AG20443 (cell line): Measurements from ENCODE around the gene RTN4RL1.

Source experiments
- DNase-seq: peaks from one replicate; pipeline ENCODE4 v3.0.0; 2012; ENCODE audit warnings: low spot score, mixed read lengths

RTN4RL1 gene

DNA sequence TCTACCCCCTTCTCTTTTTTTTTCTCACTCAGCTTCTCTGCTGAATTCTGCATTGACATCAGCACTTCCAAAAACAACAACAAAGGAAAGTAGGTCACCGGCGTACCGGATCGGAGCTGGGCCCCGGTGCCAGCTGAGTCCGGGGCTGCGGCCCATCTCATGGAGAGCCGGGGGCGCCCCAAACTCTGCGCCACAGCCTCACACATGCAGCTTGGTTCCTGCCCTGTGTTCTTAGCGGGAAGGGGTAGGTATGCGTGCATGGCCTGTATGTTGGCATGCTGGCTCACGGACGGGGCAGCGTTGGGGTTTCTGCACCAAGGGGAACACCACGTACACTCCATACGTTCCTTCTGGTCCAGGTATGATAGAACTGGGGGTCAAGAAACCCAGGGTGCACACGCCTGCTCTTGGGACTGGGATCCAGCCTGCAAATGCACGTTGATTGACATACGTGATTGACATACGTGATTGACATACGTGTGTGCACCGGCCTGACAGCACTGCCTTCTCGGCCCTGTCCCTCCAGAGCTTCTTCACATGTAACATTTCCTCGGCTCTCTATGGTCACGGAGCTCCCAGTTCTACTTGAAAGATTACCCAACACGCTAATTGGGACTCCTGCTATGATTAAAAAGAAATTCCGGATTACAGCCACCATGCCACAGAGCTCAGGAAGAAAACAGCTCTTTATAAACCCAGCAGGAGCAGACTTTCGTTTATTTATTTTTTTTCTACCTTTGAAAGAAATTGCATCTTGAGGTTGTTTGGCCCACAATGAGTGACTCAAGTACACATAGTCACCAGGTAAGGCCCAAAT lies 106.6 kb downstream of the RTN4RL1 start:
- DNase-seq = no peak

GRCh38 chr17:1916963-1917715 lies 108.0 kb downstream of the RTN4RL1 start:
- no peak for DNase-seq

DNA sequence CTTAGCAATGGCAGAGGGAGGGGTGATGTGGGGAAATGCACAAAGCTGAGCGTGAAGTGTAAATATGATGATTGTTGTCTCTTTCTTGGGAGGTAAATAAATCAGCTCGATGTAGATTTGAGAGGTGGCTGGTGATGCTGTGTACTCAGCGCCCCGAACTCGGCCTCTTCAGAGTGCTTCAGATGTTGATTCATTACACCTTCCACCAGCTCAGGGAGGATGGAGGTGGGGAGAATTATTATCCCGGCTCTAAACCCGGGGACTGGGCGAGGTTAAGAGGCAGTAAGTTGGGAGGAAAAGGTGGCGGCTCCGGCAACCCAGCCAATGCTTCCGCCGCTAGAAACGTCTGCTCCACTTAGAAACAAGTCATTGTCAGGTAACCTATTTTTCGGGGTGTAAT lies 108.8 kb downstream of the RTN4RL1 start:
- no peak for DNase-seq

DNA sequence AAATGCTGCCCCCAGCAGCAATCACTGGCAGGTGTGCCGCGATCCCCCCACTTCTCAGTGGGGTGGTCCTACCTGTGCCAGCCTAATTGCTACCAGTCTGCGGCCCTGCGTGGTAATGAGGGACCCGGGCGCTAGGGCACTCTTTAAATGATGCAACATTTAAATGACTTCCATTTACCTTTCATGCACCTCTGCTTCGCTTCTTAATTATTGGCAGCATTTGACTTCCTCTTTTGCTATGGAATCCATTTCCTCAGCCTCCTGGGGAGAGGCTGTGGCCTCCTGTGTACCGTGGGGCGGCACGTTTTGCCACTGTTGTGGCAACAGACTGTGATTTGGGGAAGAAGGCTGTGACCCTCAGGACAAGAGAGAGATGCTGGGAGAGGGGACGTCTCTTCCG lies 109.2 kb downstream of the RTN4RL1 start:
- no peak for DNase-seq

DNA sequence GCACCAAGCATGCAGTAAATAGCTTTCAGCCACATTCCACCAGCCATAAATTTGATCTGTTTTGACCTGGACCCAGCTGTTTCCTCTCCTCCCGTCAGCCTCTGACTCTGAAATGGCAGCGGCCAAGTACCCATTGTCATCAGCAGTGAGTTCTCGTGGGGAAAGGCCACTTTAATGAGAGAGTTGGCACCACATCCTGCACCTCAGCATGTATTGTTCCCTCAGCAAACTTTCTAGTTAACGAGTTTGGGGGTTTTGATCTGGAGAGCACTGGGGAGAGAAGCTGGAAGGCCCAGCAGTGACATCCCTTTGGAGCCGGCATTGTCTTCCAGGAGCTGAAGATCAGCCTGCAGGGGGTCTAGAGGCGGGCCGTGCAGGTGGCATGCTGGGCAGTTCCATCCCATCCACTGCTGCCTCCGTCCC lies 110.5 kb downstream of the RTN4RL1 start:
- DNase-seq = no peak

DNA sequence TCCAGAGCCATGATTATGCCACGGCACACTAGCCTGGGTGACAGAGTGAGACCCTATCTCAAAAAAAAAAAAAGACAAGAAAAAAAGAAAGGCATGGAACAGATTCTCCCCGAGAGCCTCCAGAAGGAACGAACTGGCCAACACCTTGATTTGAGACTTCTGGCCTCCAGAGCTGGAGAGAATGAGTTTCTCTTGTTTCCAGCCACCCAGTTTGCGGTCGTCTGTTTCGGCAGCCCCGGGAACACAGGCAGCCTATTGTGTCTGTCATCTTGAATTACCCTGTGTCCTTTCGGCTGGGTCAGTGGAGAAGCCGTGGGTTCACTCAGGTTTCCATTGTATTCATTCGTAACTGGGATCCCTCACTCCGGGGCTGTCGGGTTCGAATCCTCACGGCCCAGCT lies 111.4 kb downstream of the RTN4RL1 start:
- DNase-seq = no peak

DNA sequence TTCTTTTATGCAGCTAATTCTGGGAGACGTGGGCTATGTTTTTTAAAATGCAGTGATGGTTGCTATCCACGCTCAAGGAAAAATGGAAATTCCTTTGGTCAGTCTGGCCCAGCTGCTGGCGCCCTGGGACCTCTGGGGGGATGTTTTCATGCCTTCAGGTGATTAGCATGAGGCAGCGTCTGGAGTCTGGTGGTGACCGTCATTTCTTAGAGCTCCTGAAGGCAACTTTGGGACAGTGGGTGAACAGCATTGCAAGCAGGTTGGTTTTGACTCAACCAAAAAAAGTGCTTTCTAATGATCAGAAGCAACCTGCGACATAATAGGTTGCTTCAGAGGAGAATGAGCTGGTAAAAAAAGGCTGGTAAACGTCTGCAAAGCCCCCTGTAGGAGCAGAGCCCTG lies 113.0 kb downstream of the RTN4RL1 start:
- no peak for DNase-seq

- DNase-seq = no peak
These were observed 115.1 kb downstream of the RTN4RL1 start for GRCh38 chr17:1909985-1910384.

DNA sequence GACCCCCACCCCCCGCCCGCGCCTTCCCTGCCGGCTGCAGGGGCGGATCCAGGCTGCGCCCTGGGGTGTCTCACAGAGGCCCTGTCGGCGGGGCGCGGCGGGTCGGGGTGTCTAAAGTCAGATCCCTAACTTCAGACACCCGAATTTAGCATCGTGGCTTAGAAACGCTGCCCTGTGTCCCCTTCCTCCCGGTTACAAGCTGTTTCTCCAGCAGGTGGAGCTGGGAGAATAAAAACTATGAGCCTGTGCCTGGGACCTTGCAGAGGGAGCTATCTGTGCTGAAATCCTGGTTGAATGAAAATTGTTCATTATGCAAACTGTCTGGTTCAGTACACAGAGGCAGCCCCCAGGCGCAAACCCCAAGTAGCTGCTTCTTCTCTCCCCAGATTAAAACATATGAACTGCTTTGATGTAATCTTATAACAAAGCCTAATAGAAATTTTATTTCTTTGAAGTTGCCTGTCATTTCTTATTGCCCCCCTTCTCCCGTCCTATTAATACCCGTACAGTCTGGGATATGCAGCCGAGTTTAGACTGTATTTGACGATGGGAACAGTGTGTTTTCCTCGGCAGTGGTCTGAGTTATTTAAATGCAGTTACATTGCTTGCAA lies 116.3 kb downstream of the RTN4RL1 start:
- DNase-seq = peak; percentile 88

GRCh38 chr17:1907909-1908698 lies 117.0 kb downstream of the RTN4RL1 start:
- DNase-seq = peak; percentile 65

- DNase-seq = no peak
These were observed 117.9 kb downstream of the RTN4RL1 start for GRCh38 chr17:1907216-1907631.

DNA sequence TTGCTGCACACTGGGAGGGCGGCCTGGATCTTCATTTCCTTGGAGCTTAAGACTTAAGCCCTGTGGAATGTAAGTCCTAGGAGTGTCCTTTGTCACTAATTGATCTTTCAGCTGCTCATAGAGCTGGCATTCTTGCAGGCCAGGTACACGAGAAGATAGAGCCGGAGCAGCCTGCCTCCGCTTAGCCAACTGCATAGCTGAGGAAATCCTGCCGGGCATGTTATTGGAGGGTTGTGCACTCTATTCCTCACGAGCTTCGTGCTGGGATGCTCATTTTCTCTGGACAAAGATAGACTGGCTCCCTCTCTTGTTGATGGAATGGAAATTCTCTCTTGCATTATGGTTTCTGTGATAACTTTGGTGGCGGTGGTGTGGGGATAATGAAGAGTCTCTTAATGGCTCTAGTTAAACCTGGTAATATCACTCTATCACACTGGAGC lies 118.5 kb downstream of the RTN4RL1 start:
- no peak for DNase-seq

DNA sequence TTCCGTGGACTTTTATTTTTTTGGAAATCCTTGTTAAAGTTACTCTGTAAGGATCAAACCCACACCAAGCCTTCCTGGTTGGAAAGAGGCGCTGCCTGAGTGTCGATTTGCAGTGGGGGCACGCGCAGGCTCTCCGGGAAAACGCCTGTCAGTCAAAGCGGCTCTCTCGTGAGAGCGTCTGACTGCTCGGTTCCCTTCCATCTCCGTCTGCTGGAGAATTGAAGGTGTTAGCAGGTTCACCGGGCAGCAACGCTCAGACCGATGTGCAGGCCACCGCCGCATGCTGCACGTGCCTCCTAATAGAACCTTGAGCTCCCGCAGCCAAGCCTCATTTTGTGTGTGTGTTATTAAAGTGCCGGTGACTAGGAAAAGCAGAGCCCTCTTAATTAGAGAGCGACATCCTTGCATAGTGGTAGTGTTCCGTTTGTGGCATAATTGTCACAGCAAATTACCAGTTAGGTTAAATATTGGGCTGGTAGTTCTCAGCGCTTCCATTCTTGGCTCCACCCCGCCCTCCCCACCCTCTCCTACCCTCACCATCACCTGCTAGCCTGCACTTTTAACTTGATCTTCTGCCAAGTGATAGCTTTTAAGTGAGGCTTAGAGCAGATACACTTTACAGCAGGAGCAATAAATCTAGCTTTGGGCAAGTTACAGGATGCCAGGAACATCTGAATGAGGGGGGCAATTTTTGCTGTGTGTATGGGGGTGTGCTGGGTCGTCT lies 119.8 kb downstream of the RTN4RL1 start:
- no peak for DNase-seq

DNA sequence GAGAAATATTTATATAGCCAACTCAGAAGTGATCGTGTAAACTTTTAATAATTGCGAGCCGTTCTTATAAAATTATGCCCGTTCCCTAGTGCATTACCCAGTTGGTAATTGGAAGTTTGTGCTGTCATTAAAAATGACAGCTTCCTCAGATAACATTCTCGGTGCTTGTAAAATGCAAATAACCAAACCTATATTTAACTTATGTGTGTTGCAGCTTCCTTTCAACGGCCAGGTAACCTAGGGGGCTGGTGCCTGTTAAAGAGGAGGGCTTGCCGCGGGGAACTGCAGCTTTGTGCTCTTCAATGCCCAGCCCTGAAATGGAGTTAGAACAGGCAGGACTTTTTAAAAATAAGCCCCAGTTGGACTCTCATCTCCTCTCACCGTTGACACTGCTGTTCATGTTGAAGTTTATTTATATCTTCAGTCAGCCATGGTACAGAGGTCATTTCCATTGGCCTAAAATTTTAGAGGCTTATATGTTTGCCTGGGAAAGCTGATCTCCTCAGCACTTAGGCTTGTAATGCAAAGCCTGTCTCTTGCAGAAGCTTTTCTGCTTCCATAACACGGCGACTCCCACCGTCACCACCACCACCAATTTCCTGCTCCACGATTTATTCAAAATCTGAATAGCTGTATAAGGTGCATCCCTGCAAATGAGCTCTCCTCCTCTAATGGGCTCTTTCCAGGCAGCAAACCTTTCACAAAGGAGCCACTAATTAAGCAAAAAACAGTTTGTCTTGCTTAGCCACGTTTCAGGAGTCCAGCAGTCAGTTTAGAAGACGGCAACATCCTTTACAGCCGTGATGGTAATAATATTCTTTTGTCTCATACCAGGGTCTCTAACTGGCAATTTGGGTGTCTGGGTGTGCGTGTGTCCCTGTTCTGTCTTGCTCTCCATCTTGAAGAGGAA lies 120.6 kb downstream of the RTN4RL1 start:
- DNase-seq = no peak

DNA sequence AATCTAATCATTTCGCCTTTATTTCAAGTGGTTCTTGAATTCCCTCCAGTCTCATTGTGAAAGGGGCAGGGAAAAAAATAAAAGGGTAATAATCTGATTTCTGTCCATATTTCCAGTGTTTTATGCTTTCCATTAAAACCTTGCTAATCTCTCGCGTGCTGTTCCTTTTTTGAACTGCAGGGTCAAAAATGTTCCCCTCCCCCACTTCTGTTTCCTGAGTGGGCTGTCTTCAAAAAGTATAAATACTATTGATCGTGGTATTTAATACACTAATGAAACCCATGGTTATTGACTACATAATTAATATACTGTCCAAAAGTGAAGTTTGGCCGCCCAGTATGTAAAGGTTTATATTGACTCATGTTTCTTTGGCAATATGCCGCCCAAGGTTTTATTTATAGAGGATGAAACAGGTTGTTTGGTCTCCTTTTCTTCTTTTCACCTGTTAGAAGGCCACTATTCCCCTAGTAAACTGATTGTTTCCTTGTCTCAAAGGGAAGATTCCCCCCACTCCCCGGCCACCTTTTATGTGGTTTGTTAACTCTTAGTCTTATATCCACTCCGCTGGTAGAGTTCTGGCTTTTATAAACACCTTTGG lies 125.6 kb downstream of the RTN4RL1 start:
- DNase-seq = no peak

GRCh38 chr17:1898872-1899271 lies 126.3 kb downstream of the RTN4RL1 start:
- DNase-seq = no peak

- DNase-seq = no peak
These were observed 126.8 kb downstream of the RTN4RL1 start for GRCh38 chr17:1898332-1898731.

DNA sequence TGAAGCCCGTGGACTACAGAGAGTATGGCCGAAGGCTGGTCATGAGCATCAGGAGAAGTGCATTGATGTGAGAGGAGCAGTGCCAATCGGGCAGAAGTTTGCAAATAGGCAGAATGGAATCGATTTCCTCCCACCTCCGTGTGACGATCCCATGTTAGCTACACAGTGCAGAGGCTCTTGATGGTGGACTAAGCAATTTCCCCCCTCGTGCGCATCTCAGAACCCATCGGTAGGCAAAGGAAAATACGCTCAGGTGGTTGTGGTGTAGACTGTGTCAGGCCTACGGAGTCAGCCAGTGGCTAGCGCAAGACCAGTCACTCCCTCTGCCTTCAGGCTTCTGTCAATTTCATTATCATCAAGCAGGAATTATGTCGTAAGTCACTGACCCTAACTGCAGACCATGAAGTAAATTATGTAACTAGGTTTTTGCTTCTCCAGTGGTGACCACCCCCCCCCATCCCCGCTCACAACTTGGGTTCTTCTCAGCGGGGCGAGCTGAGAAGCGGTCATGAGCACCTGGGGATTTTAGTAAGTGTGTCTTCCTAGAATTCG lies 128.0 kb downstream of the RTN4RL1 start:
- DNase-seq = no peak

DNA sequence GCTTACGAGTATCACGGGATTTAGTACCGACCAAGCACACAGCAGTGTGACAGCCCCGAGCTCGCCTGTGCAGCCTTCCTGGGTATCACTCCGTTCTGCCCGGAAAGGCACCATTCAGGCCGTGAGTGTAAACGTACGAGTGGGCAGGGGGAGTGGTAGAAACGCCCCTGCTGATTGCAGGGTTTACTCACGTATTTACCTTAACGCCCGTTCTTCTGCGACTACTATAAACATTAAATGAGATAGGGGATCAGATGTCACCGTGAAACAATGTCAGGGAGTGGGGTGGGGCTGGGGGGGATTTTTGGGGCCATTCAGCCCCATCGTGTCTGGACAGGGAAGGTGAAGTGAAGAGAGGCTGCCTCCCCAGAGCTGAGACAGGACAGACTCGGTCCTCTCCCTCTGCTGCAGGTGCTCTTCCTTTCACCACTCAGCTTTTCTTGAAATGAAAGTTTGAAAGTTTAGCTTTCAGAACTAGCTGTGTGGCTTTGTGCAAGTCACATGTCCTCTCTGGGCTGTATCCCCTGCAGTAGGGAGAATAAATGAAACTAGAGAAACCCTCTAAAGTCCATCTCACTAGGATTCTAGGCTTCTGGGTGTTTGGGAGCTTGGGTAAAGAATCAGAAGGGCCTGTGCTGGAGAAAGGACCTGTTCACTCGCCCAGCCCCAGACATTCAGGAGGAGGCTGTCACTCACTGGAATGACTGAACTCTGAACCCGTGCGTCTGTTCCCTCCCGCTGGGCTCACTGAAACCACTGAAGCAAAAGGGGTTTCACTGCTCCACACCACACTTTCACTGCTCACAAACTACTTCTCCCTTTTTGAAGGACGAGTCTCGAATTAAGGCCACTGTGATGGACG lies 128.7 kb downstream of the RTN4RL1 start:
- DNase-seq = no peak
